NCI-H82 treated with DMSO at 0.1 percent for 48 hours (cell line): ENCODE data around the gene PMM2.
"Not testable (repeated sequence)": the region's sequence is repeated elsewhere in the genome, so short reads cannot be mapped to it uniquely, and the experiment has no call there.

Experiments used
- DNase-seq: peaks from one replicate; lab custom pipeline; 2025; ENCODE audit not compliant: unreplicated experiment; lab: John Stamatoyannopoulos, UW

Gene PMM2

GRCh38 chr16:8816967-8817655 is 19.5 kb downstream of the PMM2 start:
- DNase-seq, result no peak

GRCh38 chr16:8818504-8819270 is 21.0 kb downstream of the PMM2 start:
- DNase-seq, result no peak

- DNase-seq, result no peak
These were observed 21.9 kb downstream of the PMM2 start for GRCh38 chr16:8819411-8820034.

GRCh38 chr16:8822403-8822802 is 24.8 kb downstream of the PMM2 start:
- DNase-seq, result no peak

GRCh38 chr16:8826278-8826879 is 28.7 kb downstream of the PMM2 start:
- DNase-seq, result no peak

- DNase-seq, result no peak
These were observed 31.0 kb downstream of the PMM2 start for GRCh38 chr16:8828541-8829165.

- DNase-seq, result no peak
These were observed 33.8 kb downstream of the PMM2 start for GRCh38 chr16:8831450-8831849.

- no peak for DNase-seq
These were observed 34.5 kb downstream of the PMM2 start for GRCh38 chr16:8831871-8832716.

- no peak for DNase-seq
These were observed 35.1 kb downstream of the PMM2 start for GRCh38 chr16:8832717-8833105.

GRCh38 chr16:8836797-8837196 is 39.2 kb downstream of the PMM2 start:
- peak; percentile 12 for DNase-seq

- not testable (repeated sequence) for DNase-seq
These were observed 40.0 kb downstream of the PMM2 start for GRCh38 chr16:8837594-8837993.

GRCh38 chr16:8842016-8842415 is 44.4 kb downstream of the PMM2 start:
- DNase-seq, result peak; percentile 12

GRCh38 chr16:8843296-8843695 is 45.7 kb downstream of the PMM2 start:
- DNase-seq, result not testable (repeated sequence)

GRCh38 chr16:8845699-8846298 is 48.2 kb downstream of the PMM2 start:
- DNase-seq, result no peak

- DNase-seq, result no peak
These were observed 48.8 kb downstream of the PMM2 start for GRCh38 chr16:8846401-8846932.

GRCh38 chr16:8847145-8847544 is 49.5 kb downstream of the PMM2 start:
- no peak for DNase-seq

GRCh38 chr16:8847623-8848022 is 50.0 kb downstream of the PMM2 start:
- DNase-seq, result no peak

- no peak for DNase-seq
These were observed 50.7 kb downstream of the PMM2 start for GRCh38 chr16:8848231-8848938.

- no peak for DNase-seq
These were observed 51.3 kb downstream of the PMM2 start for GRCh38 chr16:8848939-8849391.
